Panc1 (cell line): Measurements from ENCODE around the gene RALGPS1. TPM values are rescaled to one million over a fixed set of nuclear protein-coding genes. Genes with fewer than 3 reads are reported as not detected.

Experiments used
- ATAC-seq: fragments of 200-7000 bp; cut with Tn5 transposase; 2 replicates; pipeline ENCODE4 v1.9.1; 2020; ENCODE audit warnings: mild to moderate bottlenecking, moderate library complexity
- BruUV-seq: library from RNA; stranded (reverse); fragments of 400-500 nt; replicated peaks from 2 replicates; lab custom pipeline; 2021; lab: Mats Ljungman, UMichigan
- CTCF ChIA-PET: fragments of 300-600 bp; sonication (Branson Sonifier 250); formaldehyde crosslinking; loops from one replicate; lab custom pipeline; 2022; ENCODE audit warnings: antibody characterized with exemption; lab: Charles Lee
- POLR2A ChIA-PET: fragments of 300-600 bp; sonication (Branson Sonifier 250); formaldehyde crosslinking; loops from one replicate; lab custom pipeline; 2022; ENCODE audit warnings: antibody characterized with exemption; lab: Charles Lee
- DNase-seq: peaks from one replicate; pipeline ENCODE4 v3.0.0-alpha.2; 2010; ENCODE audit warnings: low read depth, low spot score
- H3K27ac ChIP-seq: 2 replicates; pipeline ENCODE4 v1.5.1; 2011; ENCODE audit warnings: mild to moderate bottlenecking, low read length, inconsistent platforms
- H3K27me3 ChIP-seq: fragments of 200-500 bp; sonication (Bioruptor generic); 2 replicates; pipeline ENCODE4 v1.6.0; 2014; ENCODE audit warnings: low read length, inconsistent platforms; ENCODE audit not compliant: control insufficient read depth, insufficient read depth
- H3K36me3 ChIP-seq: fragments of 200-500 bp; sonication (Bioruptor generic); 2 replicates; pipeline ENCODE4 v1.5.1; 2014; ENCODE audit warnings: inconsistent platforms, mild to moderate bottlenecking, low read length, moderate library complexity; ENCODE audit not compliant: control insufficient read depth, insufficient read depth
- H3K4me1 ChIP-seq: 2 replicates; pipeline ENCODE4 v1.5.1; 2011; ENCODE audit warnings: inconsistent platforms, mild to moderate bottlenecking, low read length, moderate library complexity; ENCODE audit not compliant: control insufficient read depth, insufficient read depth
- H3K4me3 ChIP-seq, 2 experiments: 2 replicates each; pipeline ENCODE4 v1.5.1; 2011 to 2012; ENCODE audit warnings: low read depth in 2 of 2, low read length in 2 of 2, mild to moderate bottlenecking in 2 of 2, inconsistent platforms in 1 of 2, moderate library complexity in 1 of 2
- H3K9me3 ChIP-seq: fragments of 200-500 bp; sonication (Bioruptor generic); 2 replicates; pipeline ENCODE4 v1.5.1; 2014; ENCODE audit warnings: low read depth, mild to moderate bottlenecking, inconsistent platforms, low read length, moderate library complexity; ENCODE audit not compliant: control insufficient read depth, insufficient read depth
- CTCF ChIP-seq: fragments of 450-650 bp; IDR thresholded peaks from 2 replicates; pipeline ENCODE4 v1.5.1; 2017; ENCODE audit warnings: mild to moderate bottlenecking
- POLR2AphosphoS5 ChIP-seq: IDR thresholded peaks from 2 replicates; pipeline ENCODE4 v1.6.1; 2012; ENCODE audit warnings: mild to moderate bottlenecking, low read depth, low read length, moderate library complexity
- REST ChIP-seq, 2 experiments: IDR thresholded peaks; 2 replicates each; pipeline ENCODE4 v1.6.1; 2011 to 2012; ENCODE audit warnings: low read depth in 2 of 2, control low read depth in 1 of 2, low read length in 1 of 2, mild to moderate bottlenecking in 1 of 2, moderate library complexity in 1 of 2; ENCODE audit not compliant: insufficient read depth in 1 of 2
- SIN3A ChIP-seq: IDR thresholded peaks from 2 replicates; pipeline ENCODE4 v1.6.1; 2012; ENCODE audit warnings: low read depth, mild to moderate bottlenecking, low read length, moderate library complexity, borderline replicate concordance; ENCODE audit not compliant: insufficient read depth
- TCF7L2 ChIP-seq: IDR thresholded peaks from 2 replicates; pipeline ENCODE4 v1.6.1; 2011; ENCODE audit warnings: mild to moderate bottlenecking, low read depth, low read length, inconsistent platforms
- in situ Hi-C: cut with HindIII; loops from 2 replicates; pipeline ENCODE4 v1.10.0; 2016; ENCODE audit warnings: low sequenced_read_pairs, low pct_unique_long_range_greater_than_20kb
- intact Hi-C: fragments of 100-400 bp; cut with micrococcal nuclease; formaldehyde crosslinking; loops from one replicate; pipeline ENCODE4 v1.10.0; 2022; ENCODE audit not compliant: unreplicated experiment
- total RNA-seq: library from RNA; stranded (reverse); gene quantifications from one replicate; pipeline ENCODE4 v1.2.1, GENCODE V29; 2021; ENCODE audit not compliant: unreplicated experiment

Gene RALGPS1
- total RNA-seq, 1 experiment from 2014 or later = 7.2 TPM

GRCh38 chr9:127232833-127233549 lies 318.4 kb downstream of the RALGPS1 start:
- intact Hi-C loops = no loop called here
- Histone ChIP-seq H3K27me3 (no peaks in the 10 kb centered on the region), H3K4me3 (no peak overlapping the region), H3K27ac (no peak overlapping the region), H3K36me3 (no peaks in the 10 kb centered on the region), H3K9me3 (no peaks in the 10 kb centered on the region), H3K4me1 (no peaks in the 10 kb centered on the region)
- ATAC-seq = no peak
- no peak for DNase-seq
- in situ Hi-C loops = no loop called here
- TF ChIP-seq TCF7L2 (no peak), POLR2AphosphoS5 (no peak), CTCF (no peak), REST (IDR thresholded peaks at IDR 0.05; ENCODE audit: insufficient read depth in 1 of 2, low read depth in 2 of 2, low read length in 1 of 2) (no peak), SIN3A (no peak)
- BruUV-seq = no TSS peak
- ChIA-PET CTCF (no interaction called here), POLR2A (no interaction called here)

GRCh38 chr9:127233550-127233949 lies 319.0 kb downstream of the RALGPS1 start:
- Histone ChIP-seq H3K27ac (no peak overlapping the region), H3K4me1 (no peaks in the 10 kb centered on the region), H3K4me3 (no peak overlapping the region), H3K27me3 (no peaks in the 10 kb centered on the region), H3K36me3 (no peaks in the 10 kb centered on the region), H3K9me3 (no peaks in the 10 kb centered on the region)
- no peak for ATAC-seq
- TF ChIP-seq REST (IDR thresholded peaks at IDR 0.05; ENCODE audit: insufficient read depth in 1 of 2, low read depth in 2 of 2, low read length in 1 of 2) (no peak), POLR2AphosphoS5 (no peak), CTCF (no peak), SIN3A (no peak), TCF7L2 (no peak)
- in situ Hi-C loops = no loop called here
- CTCF ChIA-PET = no interaction called here
- POLR2A ChIA-PET = no interaction called here
- DNase-seq = no peak
- no TSS peak for BruUV-seq
- intact Hi-C loops = no loop called here
